ENCODE data around the gene TOMM7.
"Not testable (repeated sequence)": the region's sequence is repeated elsewhere in the genome, so short reads cannot be mapped to it uniquely, and the experiment has no call there.

TOMM7 gene

DNA sequence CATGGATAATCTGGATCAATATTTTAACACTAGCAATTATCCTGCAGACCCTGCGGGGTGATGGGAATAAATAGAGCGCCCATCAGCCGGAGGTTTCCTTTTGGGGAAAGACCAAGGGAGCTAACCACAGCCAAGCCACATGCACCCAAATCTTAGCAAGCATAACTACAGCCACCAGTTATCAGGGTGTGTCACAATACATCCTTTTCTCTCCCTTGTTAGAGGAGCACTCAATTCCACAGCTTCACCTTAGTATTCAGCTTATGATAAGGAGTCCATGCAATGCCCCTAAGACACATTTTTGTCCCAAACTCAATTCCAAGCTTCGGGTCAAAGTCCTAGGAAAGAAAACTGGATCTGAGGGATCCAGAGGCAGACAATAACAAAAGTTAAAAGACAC lies 15.9 kb downstream of the TOMM7 start:
- DNase-seq (ENCODE audit: low read depth) = no peak
- no peak overlapping the region for H3K4me3 ChIP-seq (ENCODE audit: low read depth, low read length)
- TF ChIP-seq, protein P1, sequence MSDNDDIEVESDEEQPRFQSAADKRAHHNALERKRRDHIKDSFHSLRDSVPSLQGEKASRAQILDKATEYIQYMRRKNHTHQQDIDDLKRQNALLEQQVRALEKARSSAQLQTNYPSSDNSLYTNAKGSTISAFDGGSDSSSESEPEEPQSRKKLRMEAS (IDR thresholded peaks at IDR 0.05; ENCODE audit: low read depth, low read length) = no peak
- TF ChIP-seq MYC (IDR thresholded peaks at IDR 0.05; ENCODE audit: low read depth, low read length) = no peak
- TF ChIP-seq, protein P2, sequence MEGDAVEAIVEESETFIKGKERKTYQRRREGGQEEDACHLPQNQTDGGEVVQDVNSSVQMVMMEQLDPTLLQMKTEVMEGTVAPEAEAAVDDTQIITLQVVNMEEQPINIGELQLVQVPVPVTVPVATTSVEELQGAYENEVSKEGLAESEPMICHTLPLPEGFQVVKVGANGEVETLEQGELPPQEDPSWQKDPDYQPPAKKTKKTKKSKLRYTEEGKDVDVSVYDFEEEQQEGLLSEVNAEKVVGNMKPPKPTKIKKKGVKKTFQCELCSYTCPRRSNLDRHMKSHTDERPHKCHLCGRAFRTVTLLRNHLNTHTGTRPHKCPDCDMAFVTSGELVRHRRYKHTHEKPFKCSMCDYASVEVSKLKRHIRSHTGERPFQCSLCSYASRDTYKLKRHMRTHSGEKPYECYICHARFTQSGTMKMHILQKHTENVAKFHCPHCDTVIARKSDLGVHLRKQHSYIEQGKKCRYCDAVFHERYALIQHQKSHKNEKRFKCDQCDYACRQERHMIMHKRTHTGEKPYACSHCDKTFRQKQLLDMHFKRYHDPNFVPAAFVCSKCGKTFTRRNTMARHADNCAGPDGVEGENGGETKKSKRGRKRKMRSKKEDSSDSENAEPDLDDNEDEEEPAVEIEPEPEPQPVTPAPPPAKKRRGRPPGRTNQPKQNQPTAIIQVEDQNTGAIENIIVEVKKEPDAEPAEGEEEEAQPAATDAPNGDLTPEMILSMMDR (IDR thresholded peaks at IDR 0.05; ENCODE audit: low read depth, low read length) = no peak
- no peak for TF ChIP-seq POLR2A (IDR thresholded peaks at IDR 0.05; ENCODE audit: extremely low read depth, insufficient read length)

DNA sequence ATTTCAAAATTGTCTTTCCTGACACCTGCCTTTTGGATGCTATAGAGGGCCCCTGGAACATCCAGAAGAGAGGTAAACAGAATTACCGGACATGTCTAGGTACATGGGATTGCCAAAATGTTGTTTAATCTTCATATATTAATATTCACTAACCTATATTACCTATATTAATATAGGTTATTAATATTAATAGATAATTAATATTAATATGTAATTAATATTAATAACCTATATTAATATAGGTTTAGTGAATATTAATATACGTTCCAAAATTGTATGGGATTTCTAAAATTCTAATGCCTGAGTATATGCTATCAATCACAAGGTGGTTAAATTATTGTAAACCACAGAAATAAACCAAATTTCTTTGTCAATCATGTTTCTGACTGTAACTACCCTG lies 17.4 kb downstream of the TOMM7 start:
- H3K4me3 ChIP-seq (ENCODE audit: low read depth, low read length) = no peak overlapping the region
- no peak for DNase-seq (ENCODE audit: low read depth)
- TF ChIP-seq, protein P1 (IDR thresholded peaks at IDR 0.05; ENCODE audit: low read depth, low read length) = no peak
- TF ChIP-seq, protein P2 (IDR thresholded peaks at IDR 0.05; ENCODE audit: low read depth, low read length) = no peak
- TF ChIP-seq MYC (IDR thresholded peaks at IDR 0.05; ENCODE audit: low read depth, low read length) = no peak
- TF ChIP-seq POLR2A (IDR thresholded peaks at IDR 0.05; ENCODE audit: extremely low read depth, insufficient read length) = no peak

DNA sequence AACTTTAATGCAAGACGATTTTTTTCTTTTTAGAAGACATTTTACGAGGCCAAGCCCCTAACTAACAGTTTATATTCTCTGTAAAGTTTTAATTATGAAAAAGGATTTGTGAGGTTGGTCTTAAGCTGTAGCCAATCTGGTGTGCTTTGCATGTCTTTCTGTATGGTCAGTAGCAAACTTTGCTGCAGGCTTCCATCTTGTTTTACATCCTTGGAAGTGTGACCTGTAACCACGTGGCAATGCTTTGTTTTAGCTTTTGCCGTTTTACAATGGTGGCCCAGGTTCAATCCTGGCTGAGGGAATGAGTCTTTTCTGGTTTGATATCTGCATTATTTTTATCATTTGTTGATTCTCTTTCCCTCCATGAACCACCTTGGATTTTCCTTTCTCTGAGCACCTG lies 19.8 kb downstream of the TOMM7 start:
- not testable (repeated sequence) for H3K4me3 ChIP-seq (ENCODE audit: low read depth, low read length); DNase-seq (ENCODE audit: low read depth)

DNA sequence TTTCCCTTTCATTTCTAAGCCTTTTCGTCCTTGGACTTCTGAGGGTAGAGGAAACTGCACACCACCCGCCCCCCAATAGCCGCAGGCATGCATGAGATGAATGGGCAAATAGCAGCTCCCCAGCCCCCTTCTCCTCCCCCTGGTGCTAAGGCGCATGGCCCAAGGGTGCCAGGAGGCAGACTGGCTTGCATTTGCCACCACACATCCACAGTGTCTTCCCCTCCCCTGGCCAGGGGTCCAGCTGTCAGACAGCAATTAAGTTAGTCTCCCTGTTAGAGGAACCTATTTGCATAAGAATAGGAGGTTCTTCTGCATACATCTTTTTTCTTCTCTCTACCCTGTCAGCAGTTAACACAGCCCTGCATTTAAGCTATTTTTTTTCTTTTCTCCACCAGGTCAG lies 20.2 kb downstream of the TOMM7 start:
- H3K4me3 ChIP-seq (ENCODE audit: low read depth, low read length) = no peak overlapping the region
- DNase-seq (ENCODE audit: low read depth) = no peak
- TF ChIP-seq, protein P2 (IDR thresholded peaks at IDR 0.05; ENCODE audit: low read depth, low read length) = no peak
- no peak for TF ChIP-seq MYC (IDR thresholded peaks at IDR 0.05; ENCODE audit: low read depth, low read length)
- TF ChIP-seq, protein P1 (IDR thresholded peaks at IDR 0.05; ENCODE audit: low read depth, low read length) = no peak
- TF ChIP-seq POLR2A (IDR thresholded peaks at IDR 0.05; ENCODE audit: extremely low read depth, insufficient read length) = no peak

DNA sequence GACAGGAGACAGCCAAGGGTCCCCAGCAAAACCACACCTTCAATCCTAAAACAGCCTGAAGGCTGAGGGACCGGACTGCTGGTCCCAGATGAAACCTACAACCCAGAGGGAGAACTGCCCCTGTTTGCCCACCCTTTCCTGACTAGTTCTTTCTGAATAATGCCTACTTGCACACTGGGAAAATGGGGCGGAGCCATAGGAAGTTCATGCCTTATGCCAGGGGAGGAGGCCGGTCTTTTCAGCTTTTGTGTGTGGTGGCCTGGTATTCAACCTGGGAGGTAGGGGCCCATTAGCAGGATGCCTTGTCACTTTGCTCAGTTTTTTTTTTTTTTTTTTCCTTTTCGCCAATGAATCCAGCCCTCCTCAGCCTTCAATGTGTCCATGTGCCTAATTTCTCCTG lies 20.7 kb downstream of the TOMM7 start:
- no peak overlapping the region for H3K4me3 ChIP-seq (ENCODE audit: low read depth, low read length)
- TF ChIP-seq, protein P1 (IDR thresholded peaks at IDR 0.05; ENCODE audit: low read depth, low read length) = no peak
- TF ChIP-seq MYC (IDR thresholded peaks at IDR 0.05; ENCODE audit: low read depth, low read length) (no peak), POLR2A (IDR thresholded peaks at IDR 0.05; ENCODE audit: extremely low read depth, insufficient read length) (no peak)
- TF ChIP-seq, protein P2 (IDR thresholded peaks at IDR 0.05; ENCODE audit: low read depth, low read length) = no peak
- no peak for DNase-seq (ENCODE audit: low read depth)

DNA sequence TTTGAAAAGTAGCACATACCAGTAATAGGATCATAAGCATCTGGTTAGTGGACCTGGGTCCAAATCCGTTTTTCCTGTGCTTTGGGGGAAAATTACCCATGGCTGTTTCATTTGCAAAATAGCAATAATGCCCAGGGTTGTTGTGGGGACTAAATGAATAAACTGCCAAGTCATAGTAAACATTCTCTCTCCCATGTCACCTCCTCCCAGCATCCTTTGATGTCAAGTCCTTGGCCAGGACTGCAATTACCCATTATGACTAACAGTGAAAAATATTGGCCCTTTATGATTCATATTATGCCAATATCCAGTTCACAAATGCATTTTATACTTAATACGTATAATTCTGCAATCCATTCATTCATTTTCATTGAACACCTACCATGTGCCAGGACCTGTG lies 23.0 kb downstream of the TOMM7 start:
- no peak overlapping the region for H3K4me3 ChIP-seq (ENCODE audit: low read depth, low read length)
- DNase-seq (ENCODE audit: low read depth) = no peak
- TF ChIP-seq MYC (IDR thresholded peaks at IDR 0.05; ENCODE audit: low read depth, low read length) (no peak), POLR2A (IDR thresholded peaks at IDR 0.05; ENCODE audit: extremely low read depth, insufficient read length) (no peak)
- TF ChIP-seq, protein P1 (IDR thresholded peaks at IDR 0.05; ENCODE audit: low read depth, low read length) = no peak
- TF ChIP-seq, protein P2 (IDR thresholded peaks at IDR 0.05; ENCODE audit: low read depth, low read length) = no peak
